Liver (tissue), 9 donors: ENCODE measurements around the gene LENEP. TPM values are rescaled to one million over a fixed set of nuclear protein-coding genes. Genes with fewer than 3 reads are reported as not detected.

Experiments
- DNase-seq: peaks from one replicate; pipeline ENCODE4 v3.0.0-alpha.2; 2017; ENCODE audit warnings: low spot score
- H3K27ac ChIP-seq, 2 donors: one replicate each; pipeline ENCODE4 v1.7.0; 2013; ENCODE audit warnings: inconsistent platforms in 2 of 2, low read length in 2 of 2, control low read depth in 1 of 2, low read depth in 1 of 2, mild to moderate bottlenecking in 1 of 2
- H3K27me3 ChIP-seq, 4 donors: one replicate each; pipeline versions ENCODE4 v1.6.1 to v1.7.0; 2013; ENCODE audit warnings: low read length in 3 of 4, inconsistent platforms in 1 of 4, mild to moderate bottlenecking in 1 of 4, moderate library complexity in 1 of 4; ENCODE audit not compliant: control insufficient read depth in 4 of 4, insufficient read depth in 4 of 4
- H3K36me3 ChIP-seq, 4 donors: one replicate each; pipeline versions ENCODE4 v1.6.1 to v1.7.0; 2013; ENCODE audit warnings: low read length in 3 of 4, mild to moderate bottlenecking in 3 of 4, low read depth in 1 of 4, moderate library complexity in 1 of 4; ENCODE audit not compliant: control insufficient read depth in 4 of 4, insufficient read depth in 3 of 4
- H3K4me1 ChIP-seq, 4 donors: one replicate each; pipeline versions ENCODE4 v1.6.1 to v1.7.0; 2013; ENCODE audit warnings: low read length in 3 of 4, mild to moderate bottlenecking in 3 of 4, moderate library complexity in 1 of 4; ENCODE audit not compliant: control insufficient read depth in 4 of 4, insufficient read depth in 4 of 4
- H3K4me3 ChIP-seq, 3 donors: one replicate each; pipeline versions ENCODE4 v1.6.1 to v1.7.0; 2013; ENCODE audit warnings: low read length in 3 of 3, control low read depth in 1 of 3, low read depth in 1 of 3, mild to moderate bottlenecking in 1 of 3
- H3K9ac ChIP-seq, 2 donors: one replicate each; pipeline ENCODE4 v1.7.0; 2013; ENCODE audit warnings: low read length in 2 of 2, mild to moderate bottlenecking in 2 of 2, moderate library complexity in 2 of 2, control low read depth in 1 of 2, low read depth in 1 of 2
- H3K9me3 ChIP-seq, 4 donors: one replicate each; pipeline versions ENCODE4 v1.6.1 to v1.7.0; 2013; ENCODE audit warnings: low read length in 3 of 4; ENCODE audit not compliant: control insufficient read depth in 4 of 4
- ATF3 ChIP-seq: IDR thresholded peaks from 2 replicates; pipeline ENCODE4 v1.6.1; 2016; ENCODE audit warnings: antibody characterized with exemption
- CTCF ChIP-seq: fragments of 150-350 bp; IDR thresholded peaks from 2 replicates; pipeline ENCODE4 v1.5.1; 2017; ENCODE audit warnings: improper control_type of control experiment, low read depth, low read length; ENCODE audit not compliant: missing input control
- EGR1 ChIP-seq, 2 donors: IDR thresholded peaks; 2 replicates each; pipeline ENCODE4 v1.6.1; 2016 to 2018; ENCODE audit warnings: antibody characterized with exemption in 2 of 2, low read depth in 2 of 2
- FOXA1 ChIP-seq: IDR thresholded peaks from 2 replicates; pipeline ENCODE4 v1.6.1; 2016; ENCODE audit warnings: antibody characterized with exemption
- FOXA2 ChIP-seq: IDR thresholded peaks from 2 replicates; pipeline ENCODE4 v1.6.1; 2016; ENCODE audit warnings: antibody characterized with exemption
- GABPA ChIP-seq, 2 donors: IDR thresholded peaks in 1 of 2; conservative IDR thresholded peaks in 1 of 2; 2 replicates each; pipeline ENCODE4 v1.6.1; 2016; ENCODE audit warnings: antibody characterized with exemption in 2 of 2, mild to moderate bottlenecking in 1 of 2, moderate library complexity in 1 of 2
- HNF4A ChIP-seq, 2 donors: conservative IDR thresholded peaks; 2 replicates each; pipeline ENCODE4 v1.6.1; 2016; ENCODE audit warnings: antibody characterized with exemption in 2 of 2, mild to moderate bottlenecking in 2 of 2
- HNF4G ChIP-seq: IDR thresholded peaks from 2 replicates; pipeline ENCODE4 v1.6.1; 2016; ENCODE audit warnings: antibody characterized with exemption
- JUND ChIP-seq, 2 donors: IDR thresholded peaks; 2 replicates each; pipeline ENCODE4 v1.6.1; 2016; ENCODE audit warnings: antibody characterized with exemption in 2 of 2
- MAX ChIP-seq: IDR thresholded peaks from 2 replicates; pipeline ENCODE4 v1.6.1; 2016; ENCODE audit warnings: antibody characterized with exemption
- NR2F2 ChIP-seq: IDR thresholded peaks from 2 replicates; pipeline ENCODE4 v1.6.1; 2016; ENCODE audit warnings: antibody characterized with exemption
- RAD21 ChIP-seq, 2 donors: IDR thresholded peaks; 2 replicates each; pipeline ENCODE4 v1.6.1; 2016; ENCODE audit warnings: antibody characterized with exemption in 2 of 2, mild to moderate bottlenecking in 2 of 2
- REST ChIP-seq: IDR thresholded peaks from 2 replicates; pipeline ENCODE4 v1.6.1; 2016; ENCODE audit warnings: antibody characterized with exemption, mild to moderate bottlenecking
- RXRA ChIP-seq, 2 donors: IDR thresholded peaks; 2 replicates each; pipeline ENCODE4 v1.6.1; 2017 to 2018; ENCODE audit warnings: antibody characterized with exemption in 2 of 2, mild to moderate bottlenecking in 1 of 2
- SP1 ChIP-seq: IDR thresholded peaks from 2 replicates; pipeline ENCODE4 v1.6.1; 2018; ENCODE audit warnings: antibody characterized with exemption, mild to moderate bottlenecking
- TAF1 ChIP-seq: conservative IDR thresholded peaks from 2 replicates; pipeline ENCODE4 v1.6.1; 2016; ENCODE audit warnings: antibody characterized with exemption, mild to moderate bottlenecking
- YY1 ChIP-seq: IDR thresholded peaks from 2 replicates; pipeline ENCODE4 v1.6.1; 2016; ENCODE audit warnings: antibody characterized with exemption, mild to moderate bottlenecking
- ZBTB33 ChIP-seq: IDR thresholded peaks from 2 replicates; pipeline ENCODE4 v1.6.1; 2016; ENCODE audit warnings: antibody characterized with exemption
- WGBS: extraction: QIAGEN DNeasy Blood & Tissue Kit; methylation state at CpG from one replicate; pipeline ENCODE4 v1.1.7; 2013; 5-methylcytosine and 5-hydroxymethylcytosine counted together
- polyA plus RNA-seq, 2 donors: library from polyadenylated mRNA; stranded (reverse) in 1 of 2; unstranded in 1 of 2; fragments of 200-250 nt in 1 of 2; fragments of >200 nt in 1 of 2; fragmentation: Nextera tagmentation in 1 of 2; extraction: Ambion mirVana in 1 of 2; gene quantifications; one replicate each; pipeline versions ENCODE4 v1.2.1 to v1.2.3, GENCODE V29; 2013 to 2015
- total RNA-seq, 2 donors: library from RNA; depleted of rRNA; stranded (reverse); fragments of >200 nt; gene quantifications; one replicate each; pipeline ENCODE4 v1.2.3, GENCODE V29; 2014
- donor health status: healthy.
- donor health status: healthy.
- donor health status: healthy.
- donor health status: healthy.
- donor health status: healthy.

LENEP gene
- total and polyA plus RNA-seq, 4 donors: 0.42 TPM; not detected in 3

GRCh38 chr1:154957091-154957657 is 36.2 kb upstream of the LENEP start:
- Histone ChIP-seq H3K27ac (no peak overlapping the region), H3K4me1 (peaks cover 9 to 56% (median 35%) of the 10 kb centered on the region in 4 donors), H3K9ac (no peak overlapping the region), H3K9me3 (no peaks in the 10 kb centered on the region), H3K27me3 (no peaks in the 10 kb centered on the region), H3K4me3 (no peak overlapping the region), H3K36me3 (peaks cover 0 to 10% (median 2%) of the 10 kb centered on the region in 4 donors)
- DNase-seq: no peak
- WGBS: 64% methylated on average over 9 of the region's 9 CpGs
- no peak for TF ChIP-seq SP1
- no peak for TF ChIP-seq TAF1
- TF ChIP-seq GABPA (IDR thresholded peaks at IDR 0.05 in 1 of 2, conservative IDR thresholded peaks at IDR 0.05 in 1 of 2): no peak
- no peak for TF ChIP-seq ATF3
- TF ChIP-seq EGR1 (IDR thresholded peaks at IDR 0.05; ENCODE audit: low read depth in 2 of 2): no peak
- no peak for TF ChIP-seq REST
- TF ChIP-seq ZBTB33: no peak
- no peak for TF ChIP-seq HNF4G
- TF ChIP-seq NR2F2: no peak

- peaks cover 9 to 63% (median 42%) of the 10 kb centered on the region in 4 donors for H3K4me1 ChIP-seq
- no peaks in the 10 kb centered on the region for H3K9me3 ChIP-seq
- DNase-seq: no peak
- H3K36me3 ChIP-seq: peaks cover 0 to 12% (median 2%) of the 10 kb centered on the region in 4 donors
- no peak overlapping the region for H3K4me3 ChIP-seq
- H3K27me3 ChIP-seq: no peaks in the 10 kb centered on the region
- no peak overlapping the region for H3K9ac ChIP-seq
- WGBS: 90% methylated on average over 2 of the region's 2 CpGs
- no peak overlapping the region for H3K27ac ChIP-seq
- TF ChIP-seq JUND (IDR thresholded peaks at IDR 0.05): no peak
- TF ChIP-seq ATF3: no peak
- no peak for TF ChIP-seq HNF4G
- no peak for TF ChIP-seq FOXA2
- no peak for TF ChIP-seq CTCF
- TF ChIP-seq RXRA (IDR thresholded peaks at IDR 0.05): no peak
- TF ChIP-seq HNF4A (conservative IDR thresholded peaks at IDR 0.05): no peak
- TF ChIP-seq MAX: no peak
- no peak for TF ChIP-seq FOXA1
- TF ChIP-seq YY1: no peak
- TF ChIP-seq TAF1: no peak
- TF ChIP-seq REST: no peak
- TF ChIP-seq SP1: no peak
- TF ChIP-seq EGR1 (IDR thresholded peaks at IDR 0.05; ENCODE audit: low read depth in 2 of 2): no peak
- no peak for TF ChIP-seq RAD21 (IDR thresholded peaks at IDR 0.05)
- TF ChIP-seq GABPA (IDR thresholded peaks at IDR 0.05 in 1 of 2, conservative IDR thresholded peaks at IDR 0.05 in 1 of 2): no peak
- TF ChIP-seq NR2F2: no peak
Observed at GRCh38 chr1:154958036-154958435, 35.4 kb upstream of the LENEP start.
